HEK293T (cell line): Measurements from ENCODE around the gene ARMC8.

Experiments
- ARNT ChIP-seq: fragments of 450-650 bp; IDR thresholded peaks from 2 replicates; pipeline ENCODE4 v1.6.1; 2017; ENCODE audit warnings: mild to moderate bottlenecking
- FOXM1 ChIP-seq: fragments of 450-650 bp; IDR thresholded peaks from 2 replicates; pipeline ENCODE4 v1.6.1; 2017; ENCODE audit warnings: mild to moderate bottlenecking, borderline replicate concordance
- SP1 ChIP-seq: fragments of 450-650 bp; IDR thresholded peaks from 2 replicates; pipeline ENCODE4 v1.6.1; 2017
- SUZ12 ChIP-seq: fragments of 450-650 bp; IDR thresholded peaks from 2 replicates; pipeline ENCODE4 v1.6.1; 2016; ENCODE audit warnings: mild to moderate bottlenecking
- TARDBP ChIP-seq: fragments of 450-650 bp; IDR thresholded peaks from 2 replicates; pipeline ENCODE4 v1.6.1; 2016
- ZNF384 ChIP-seq: fragments of 450-650 bp; IDR thresholded peaks from 2 replicates; pipeline ENCODE4 v1.6.1; 2016
- TF ChIP-seq, protein P1 (sequence below): fragments of 450-650 bp; IDR thresholded peaks from 2 replicates; pipeline ENCODE4 v1.6.1; 2016

DNA sequence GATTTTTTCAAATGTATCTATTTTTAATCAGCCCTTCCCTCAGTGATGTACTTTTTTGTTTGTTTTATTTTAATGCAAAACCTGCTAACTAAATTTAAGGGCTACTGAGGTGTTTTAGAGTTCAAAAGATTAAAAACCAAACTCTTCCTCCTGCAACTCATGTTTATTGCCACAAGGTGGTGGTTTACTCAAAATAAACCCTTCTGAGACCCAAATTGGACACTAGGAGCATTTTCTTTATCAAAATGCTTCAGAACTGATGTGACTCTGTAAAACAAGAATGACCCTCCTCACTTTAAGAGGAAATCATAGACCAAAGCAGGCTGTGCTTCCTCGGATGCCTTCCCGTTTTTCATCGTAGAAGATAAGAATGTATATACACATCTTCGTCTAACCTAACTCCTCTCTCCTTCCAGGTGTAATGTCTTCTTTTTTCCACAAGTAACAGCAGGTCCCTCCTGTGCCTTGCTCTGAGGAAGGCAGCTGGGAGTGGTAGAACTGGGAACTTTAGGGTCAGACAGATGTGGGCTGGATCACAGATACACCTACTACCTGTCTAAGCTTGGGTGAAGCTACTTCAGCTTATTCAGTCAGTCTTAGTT, 145.5 kb downstream of the ARMC8 start:
- TF ChIP-seq, protein P1, sequence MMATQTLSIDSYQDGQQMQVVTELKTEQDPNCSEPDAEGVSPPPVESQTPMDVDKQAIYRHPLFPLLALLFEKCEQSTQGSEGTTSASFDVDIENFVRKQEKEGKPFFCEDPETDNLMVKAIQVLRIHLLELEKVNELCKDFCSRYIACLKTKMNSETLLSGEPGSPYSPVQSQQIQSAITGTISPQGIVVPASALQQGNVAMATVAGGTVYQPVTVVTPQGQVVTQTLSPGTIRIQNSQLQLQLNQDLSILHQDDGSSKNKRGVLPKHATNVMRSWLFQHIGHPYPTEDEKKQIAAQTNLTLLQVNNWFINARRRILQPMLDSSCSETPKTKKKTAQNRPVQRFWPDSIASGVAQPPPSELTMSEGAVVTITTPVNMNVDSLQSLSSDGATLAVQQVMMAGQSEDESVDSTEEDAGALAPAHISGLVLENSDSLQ: no peak
- TF ChIP-seq ARNT (no peak), ZNF384 (no peak), SP1 (no peak), SUZ12 (no peak), FOXM1 (no peak), TARDBP (no peak)
